Kidney (tissue), 14 donors: ENCODE results near the gene SFT2D3. TPM values are rescaled to one million over a fixed set of nuclear protein-coding genes. Genes with fewer than 3 reads are reported as not detected.

Experiments
- DNase-seq, 5 donors: peaks; one replicate each; pipeline ENCODE4 v3.0.0-alpha.2; 2013 to 2020
- FAIRE-seq: peaks from 2 replicates; lab custom pipeline; 2012; peaks lifted over from hg19 to GRCh38; lab: Jason Lieb, UNC
- H3K27ac ChIP-seq, 2 donors: one replicate each; pipeline ENCODE4 v1.7.0; 2013; ENCODE audit warnings: low read depth in 2 of 2, low read length in 2 of 2, inconsistent platforms in 1 of 2
- H3K27me3 ChIP-seq: one replicate; pipeline ENCODE4 v1.7.1; 2013; ENCODE audit warnings: low read length, inconsistent platforms; ENCODE audit not compliant: control insufficient read depth, insufficient read depth
- H3K36me3 ChIP-seq, 3 donors: one replicate each; pipeline versions ENCODE4 v1.7.0 to v1.7.1; 2013; ENCODE audit warnings: low read length in 3 of 3, control low read depth in 1 of 3, inconsistent platforms in 1 of 3; ENCODE audit not compliant: insufficient read depth in 3 of 3, control insufficient read depth in 2 of 3
- H3K4me1 ChIP-seq, 3 donors: one replicate each; pipeline versions ENCODE4 v1.7.0 to v1.7.1; 2013; ENCODE audit warnings: low read length in 3 of 3, inconsistent platforms in 1 of 3, low read depth in 1 of 3; ENCODE audit not compliant: control insufficient read depth in 2 of 3, insufficient read depth in 2 of 3
- H3K4me3 ChIP-seq, 3 donors: one replicate each; pipeline versions ENCODE4 v1.7.0 to v1.8.1; 2013; ENCODE audit warnings: low read length in 3 of 3, control low read depth in 1 of 3, inconsistent platforms in 1 of 3
- H3K9ac ChIP-seq, 3 donors: one replicate each; pipeline versions ENCODE4 v1.7.0 to v1.7.1; 2013; ENCODE audit warnings: low read length in 3 of 3, control low read depth in 1 of 3, inconsistent platforms in 1 of 3
- H3K9me3 ChIP-seq, 3 donors: one replicate each; pipeline versions ENCODE4 v1.7.0 to v1.7.1; 2013; ENCODE audit warnings: low read length in 3 of 3, control low read depth in 1 of 3, inconsistent platforms in 1 of 3; ENCODE audit not compliant: control insufficient read depth in 2 of 3, insufficient read depth in 1 of 3
- intact Hi-C: fragments of 100-400 bp; cut with DNase I; formaldehyde crosslinking; loops from one replicate; pipeline ENCODE4 v1.11.1; 2022
- polyA plus RNA-seq: library from polyadenylated mRNA; stranded (reverse); fragments of 350-450 nt; fragmentation: Illumina TruSeq; extraction: RNeasy Lipid Tissue Mini Kit (QIAGEN cat#74804); gene quantifications from one replicate; pipeline ENCODE4 v1.2.3, GENCODE V29; 2014; ENCODE audit warnings: low read depth, low replicate concordance; ENCODE audit not compliant: insufficient read depth
- total RNA-seq: library from RNA; stranded (reverse); fragmentation: NEBNext Ultra II Directional; extraction: Animal tissue kit (Norgen Biotek cat#: 25700); gene quantifications from one replicate; pipeline ENCODE4 v1.2.1, GENCODE V29; 2021
- TF ChIP-seq, protein P1 (sequence below): IDR thresholded peaks from 3 replicates; pipeline ENCODE4 v1.5.1; 2012; ENCODE audit warnings: mild to moderate bottlenecking, moderate library complexity, borderline replicate concordance; ENCODE audit not compliant: insufficient read depth; ENCODE audit errors: extremely low read depth
- donor health status: control.
- donor health status: control.
- donor health status: control.
- donor health status: control.
- donor health status: control.
- donor health status: DM: yes; HTN: yes; CAD: no.
- donor health status: Normal renal cell carcinoma (clear cell type).

The SFT2D3 gene
- total and polyA plus RNA-seq, 2 donors from 2014 or later: 5.1 to 9.3 TPM

DNA sequence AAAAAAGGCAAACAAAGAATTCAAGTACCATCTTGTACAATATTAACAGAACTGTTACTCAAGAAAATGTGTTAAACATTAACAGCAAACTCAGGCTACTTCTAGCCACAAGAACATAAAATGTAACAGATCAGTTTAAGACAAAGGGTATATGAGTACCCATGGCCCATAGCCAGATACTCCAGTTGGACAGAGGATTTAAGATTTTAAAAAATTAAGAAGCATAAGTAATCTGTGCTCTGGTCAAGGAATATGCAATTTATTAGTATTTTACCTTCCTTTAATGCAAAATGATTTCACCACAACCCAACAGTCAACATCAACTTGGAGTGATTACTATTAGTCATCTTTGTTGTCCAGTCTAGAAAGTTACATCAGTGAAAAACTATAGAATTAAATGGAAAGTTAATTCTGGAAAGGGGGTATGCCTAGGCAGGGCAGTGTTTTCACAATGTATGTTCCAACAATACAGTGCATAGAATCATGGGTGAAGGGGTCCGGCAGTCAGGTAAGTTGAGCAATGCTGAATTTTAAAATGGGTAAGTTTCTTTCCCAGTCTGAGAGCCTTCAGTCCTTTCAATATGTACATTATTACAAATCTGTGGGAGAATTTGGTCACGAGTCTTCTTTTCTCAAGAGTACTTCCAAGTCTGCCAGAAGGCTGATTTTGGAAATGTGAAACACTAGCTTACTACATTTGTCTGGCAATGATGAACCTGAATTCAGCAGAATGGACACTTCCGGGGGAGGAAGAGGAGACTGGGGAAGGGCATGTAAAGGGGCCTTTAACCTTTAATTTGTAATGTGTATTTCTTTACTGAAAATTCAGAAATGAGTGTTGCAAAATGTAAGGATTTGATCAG lies 34.5 kb downstream of the SFT2D3 start:
- DNase-seq: peak in 2 of 5 donors; percentile 48 to 69
- no peaks in the 10 kb centered on the region for H3K27me3 ChIP-seq
- FAIRE-seq: no peak
- peak overlapping the region in 1 of 3 donors; percentile 25 for H3K4me3 ChIP-seq
- no peaks in the 10 kb centered on the region for H3K9me3 ChIP-seq
- H3K36me3 ChIP-seq: no peaks in the 10 kb centered on the region
- TF ChIP-seq, protein P1, sequence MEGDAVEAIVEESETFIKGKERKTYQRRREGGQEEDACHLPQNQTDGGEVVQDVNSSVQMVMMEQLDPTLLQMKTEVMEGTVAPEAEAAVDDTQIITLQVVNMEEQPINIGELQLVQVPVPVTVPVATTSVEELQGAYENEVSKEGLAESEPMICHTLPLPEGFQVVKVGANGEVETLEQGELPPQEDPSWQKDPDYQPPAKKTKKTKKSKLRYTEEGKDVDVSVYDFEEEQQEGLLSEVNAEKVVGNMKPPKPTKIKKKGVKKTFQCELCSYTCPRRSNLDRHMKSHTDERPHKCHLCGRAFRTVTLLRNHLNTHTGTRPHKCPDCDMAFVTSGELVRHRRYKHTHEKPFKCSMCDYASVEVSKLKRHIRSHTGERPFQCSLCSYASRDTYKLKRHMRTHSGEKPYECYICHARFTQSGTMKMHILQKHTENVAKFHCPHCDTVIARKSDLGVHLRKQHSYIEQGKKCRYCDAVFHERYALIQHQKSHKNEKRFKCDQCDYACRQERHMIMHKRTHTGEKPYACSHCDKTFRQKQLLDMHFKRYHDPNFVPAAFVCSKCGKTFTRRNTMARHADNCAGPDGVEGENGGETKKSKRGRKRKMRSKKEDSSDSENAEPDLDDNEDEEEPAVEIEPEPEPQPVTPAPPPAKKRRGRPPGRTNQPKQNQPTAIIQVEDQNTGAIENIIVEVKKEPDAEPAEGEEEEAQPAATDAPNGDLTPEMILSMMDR: no peak
- H3K27ac ChIP-seq: no peak overlapping the region
- H3K4me1 ChIP-seq: peaks cover 0 to 20% (median 9%) of the 10 kb centered on the region in 3 donors
- no peak overlapping the region for H3K9ac ChIP-seq
- intact Hi-C loops: no loop called here

DNA sequence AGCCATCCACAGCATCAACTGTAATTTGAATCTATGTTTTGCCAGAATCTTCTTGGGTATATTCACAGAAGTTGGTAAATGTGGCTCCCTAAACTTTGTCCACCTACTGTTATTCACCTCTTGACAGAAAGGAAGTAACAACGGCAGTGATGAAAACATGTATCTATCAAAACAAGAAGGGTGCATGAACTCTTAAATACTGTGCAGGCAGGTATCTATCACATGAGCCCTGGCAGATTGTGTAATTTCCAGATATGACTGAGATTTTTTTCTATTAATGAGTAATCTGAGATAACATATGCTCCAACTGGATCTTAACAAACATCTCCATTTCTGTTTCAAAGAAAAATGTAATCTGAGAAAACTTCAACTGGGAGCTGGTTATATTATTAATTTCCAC lies 36.6 kb downstream of the SFT2D3 start:
- no peaks in the 10 kb centered on the region for H3K9me3 ChIP-seq
- no peak overlapping the region for H3K27ac ChIP-seq
- H3K4me1 ChIP-seq: peaks cover 0 to 17% (median 9%) of the 10 kb centered on the region in 3 donors
- TF ChIP-seq, protein P1: no peak
- DNase-seq (no peak), FAIRE-seq (no peak)
- H3K27me3 ChIP-seq: no peaks in the 10 kb centered on the region
- H3K4me3 ChIP-seq: no peak overlapping the region
- intact Hi-C loops: no loop called here
- no peak overlapping the region for H3K9ac ChIP-seq
- no peaks in the 10 kb centered on the region for H3K36me3 ChIP-seq

DNA sequence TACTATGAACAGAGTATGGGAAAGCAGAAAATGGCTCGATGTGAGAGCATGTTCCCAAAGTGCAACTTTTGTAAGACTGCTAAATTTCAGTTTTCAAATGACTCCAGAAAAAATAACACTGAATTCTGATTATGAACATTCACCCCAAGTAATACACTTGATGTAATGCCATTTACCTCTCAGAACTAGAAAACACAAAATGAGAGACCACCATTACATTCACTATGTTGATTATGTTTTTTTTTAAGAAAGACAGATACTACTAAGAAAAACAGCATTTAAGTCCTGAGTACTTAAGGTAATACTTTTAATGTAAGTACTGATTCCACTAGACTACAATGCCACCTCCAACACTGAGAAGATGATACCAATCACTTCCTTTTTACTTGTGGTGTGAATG lies 38.5 kb downstream of the SFT2D3 start:
- peaks cover 0 to under 1% (median 0%) of the 10 kb centered on the region in 3 donors for H3K36me3 ChIP-seq

More for the DNA sequence above, 38.5 kb downstream of the SFT2D3 start:
- Histone ChIP-seq H3K9ac (no peak overlapping the region), H3K4me1 (peaks cover 0 to 11% (median 5%) of the 10 kb centered on the region in 3 donors), H3K4me3 (no peak overlapping the region), H3K9me3 (no peaks in the 10 kb centered on the region), H3K27me3 (no peaks in the 10 kb centered on the region), H3K27ac (no peak overlapping the region)
- TF ChIP-seq, protein P1: no peak
- intact Hi-C loops: no loop called here
- FAIRE-seq: no peak
- DNase-seq: no peak
